A673 (cell line): ENCODE measurements around the gene SLC12A7. TPM values are rescaled to one million over a fixed set of nuclear protein-coding genes. Genes with fewer than 3 reads are reported as not detected.

ENCODE experiments used
- BruUV-seq: library from RNA; stranded (reverse); fragments of 400-500 nt; replicated peaks from 2 replicates; lab custom pipeline; 2021; lab: Mats Ljungman, UMichigan
- CTCF ChIA-PET: fragments of 300-600 bp; sonication (Branson Sonifier 250); formaldehyde crosslinking; loops from one replicate; lab custom pipeline; 2022; ENCODE audit warnings: antibody characterized with exemption; lab: Charles Lee
- POLR2A ChIA-PET: fragments of 300-600 bp; sonication (Branson Sonifier 250); formaldehyde crosslinking; loops from one replicate; lab custom pipeline; 2022; ENCODE audit warnings: antibody characterized with exemption; ENCODE audit not compliant: low non-redundant PET; lab: Charles Lee
- DNase-seq: peaks from one replicate; pipeline ENCODE4 v3.0.0-alpha.2; 2015; ENCODE audit warnings: low spot score
- H3K27ac ChIP-seq: fragments of 200-600 bp; sonication (generic); 2 replicates; pipeline ENCODE4 v1.5.1; 2016; ENCODE audit warnings: mixed run types, low read depth, mild to moderate bottlenecking, mixed read lengths, antibody characterized with exemption, low read length; ENCODE audit not compliant: poor library complexity, severe bottlenecking
- H3K27me3 ChIP-seq: fragments of 200-600 bp; sonication (generic); replicated peaks from 2 replicates; pipeline ENCODE4 v1.6.1; 2017; ENCODE audit warnings: mixed run types, low read depth, mild to moderate bottlenecking, mixed read lengths, antibody characterized with exemption, low read length; ENCODE audit not compliant: insufficient read depth, poor library complexity
- H3K36me3 ChIP-seq: fragments of 200-600 bp; sonication (generic); 2 replicates; pipeline ENCODE4 v1.6.1; 2016; ENCODE audit warnings: mixed run types, mild to moderate bottlenecking, mixed read lengths, antibody characterized with exemption, low read length; ENCODE audit not compliant: insufficient read depth, poor library complexity, severe bottlenecking
- H3K4me1 ChIP-seq: fragments of 200-600 bp; sonication (generic); 2 replicates; pipeline ENCODE4 v1.6.1; 2017; ENCODE audit warnings: mixed run types, mild to moderate bottlenecking, mixed read lengths, antibody characterized with exemption, low read length; ENCODE audit not compliant: insufficient read depth, poor library complexity, severe bottlenecking
- H3K4me3 ChIP-seq: fragments of 200-600 bp; sonication (generic); 2 replicates; pipeline ENCODE4 v1.5.1; 2016; ENCODE audit warnings: low read depth, mixed run types, mild to moderate bottlenecking, mixed read lengths, low read length; ENCODE audit not compliant: poor library complexity, severe bottlenecking
- H3K9me3 ChIP-seq: fragments of 200-600 bp; sonication (generic); 2 replicates; pipeline ENCODE4 v1.6.1; 2016; ENCODE audit warnings: mixed run types, low read depth, mild to moderate bottlenecking, mixed read lengths, antibody characterized with exemption, low read length; ENCODE audit not compliant: poor library complexity, severe bottlenecking
- EZH2 ChIP-seq: fragments of 200-600 bp; sonication (generic); IDR thresholded peaks from 2 replicates; pipeline ENCODE4 v1.6.1; 2017; ENCODE audit warnings: borderline replicate concordance, low read depth, mild to moderate bottlenecking, mixed read lengths, antibody characterized with exemption, low read length; ENCODE audit not compliant: poor library complexity, severe bottlenecking
- intact Hi-C: fragments of 100-400 bp; cut with micrococcal nuclease; formaldehyde crosslinking; loops from one replicate; pipeline ENCODE4 v1.10.0; 2022; ENCODE audit not compliant: unreplicated experiment
- total RNA-seq: library from RNA; stranded (reverse); gene quantifications from 2 replicates; pipeline ENCODE4 v1.2.3, GENCODE V29; 2021
- TF ChIP-seq, protein P1 (sequence below): fragments of 300-800, 200-600 bp; sonication (generic); conservative IDR thresholded peaks from 2 replicates; pipeline ENCODE4 v1.5.1; 2017; ENCODE audit warnings: low read depth, mild to moderate bottlenecking, antibody characterized with exemption, low read length, moderate library complexity, mixed read lengths

The SLC12A7 gene
- total RNA-seq, 1 experiment from 2014 or later = 45.2 TPM

DNA sequence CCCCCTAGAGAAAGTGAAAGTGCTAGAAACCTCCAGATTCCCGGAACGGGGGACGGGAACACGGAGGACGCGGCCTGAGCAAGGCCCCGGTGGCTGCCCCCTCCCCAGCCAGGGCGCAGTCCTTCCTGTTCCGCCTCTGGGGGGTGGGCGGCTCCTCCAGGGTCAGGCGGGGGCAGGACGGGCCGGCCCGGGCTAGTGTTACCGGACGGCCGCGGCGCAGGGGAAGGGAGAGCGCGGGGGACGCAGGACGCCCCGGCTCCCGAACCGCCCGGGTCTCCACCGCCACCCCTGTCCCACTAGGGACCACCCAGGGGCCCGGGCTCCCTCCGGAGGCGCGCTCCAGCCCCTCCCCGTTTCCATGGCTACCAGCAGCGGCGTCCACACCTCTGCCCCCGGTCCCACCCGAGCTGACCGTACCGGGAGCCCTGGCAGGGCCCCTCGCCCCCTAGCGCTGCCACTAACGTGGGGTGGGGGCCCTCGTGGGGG is 579 bp downstream of the SLC12A7 start:
- CTCF ChIA-PET = no interaction called here

GRCh38 chr5:1110307-1111240 is 1.3 kb downstream of the SLC12A7 start:
- no peaks in the 10 kb centered on the region for H3K27me3 ChIP-seq
- no peak for DNase-seq
- H3K27ac ChIP-seq = peak overlapping the region; percentile 87
- H3K4me3 ChIP-seq = peak overlapping the region; percentile 94
- H3K36me3 ChIP-seq = no peaks in the 10 kb centered on the region
- TF ChIP-seq, protein P1, sequence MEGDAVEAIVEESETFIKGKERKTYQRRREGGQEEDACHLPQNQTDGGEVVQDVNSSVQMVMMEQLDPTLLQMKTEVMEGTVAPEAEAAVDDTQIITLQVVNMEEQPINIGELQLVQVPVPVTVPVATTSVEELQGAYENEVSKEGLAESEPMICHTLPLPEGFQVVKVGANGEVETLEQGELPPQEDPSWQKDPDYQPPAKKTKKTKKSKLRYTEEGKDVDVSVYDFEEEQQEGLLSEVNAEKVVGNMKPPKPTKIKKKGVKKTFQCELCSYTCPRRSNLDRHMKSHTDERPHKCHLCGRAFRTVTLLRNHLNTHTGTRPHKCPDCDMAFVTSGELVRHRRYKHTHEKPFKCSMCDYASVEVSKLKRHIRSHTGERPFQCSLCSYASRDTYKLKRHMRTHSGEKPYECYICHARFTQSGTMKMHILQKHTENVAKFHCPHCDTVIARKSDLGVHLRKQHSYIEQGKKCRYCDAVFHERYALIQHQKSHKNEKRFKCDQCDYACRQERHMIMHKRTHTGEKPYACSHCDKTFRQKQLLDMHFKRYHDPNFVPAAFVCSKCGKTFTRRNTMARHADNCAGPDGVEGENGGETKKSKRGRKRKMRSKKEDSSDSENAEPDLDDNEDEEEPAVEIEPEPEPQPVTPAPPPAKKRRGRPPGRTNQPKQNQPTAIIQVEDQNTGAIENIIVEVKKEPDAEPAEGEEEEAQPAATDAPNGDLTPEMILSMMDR = no peak
- no peak for TF ChIP-seq EZH2
- intact Hi-C loops = no loop called here
- H3K9me3 ChIP-seq = no peaks in the 10 kb centered on the region
- H3K4me1 ChIP-seq = peaks cover 7% of the 10 kb centered on the region
- ChIA-PET CTCF (no interaction called here), POLR2A (no interaction called here)
- no TSS peak for BruUV-seq

More for the DNA sequence above, 579 bp downstream of the SLC12A7 start:
- no peaks in the 10 kb centered on the region for H3K27me3 ChIP-seq
- POLR2A ChIA-PET = no interaction called here
- H3K36me3 ChIP-seq = no peaks in the 10 kb centered on the region
- peaks cover 7% of the 10 kb centered on the region for H3K4me1 ChIP-seq
- intact Hi-C loops = no loop called here
- H3K9me3 ChIP-seq = no peaks in the 10 kb centered on the region
- DNase-seq = no peak
- TF ChIP-seq, protein P1 = no peak
- no peak for TF ChIP-seq EZH2
- BruUV-seq = no TSS peak
- H3K4me3 ChIP-seq = peak overlapping the region; percentile 94
- peak overlapping the region; percentile 87 for H3K27ac ChIP-seq

- intact Hi-C loops = no loop called here
- TF ChIP-seq, protein P1 = no peak
- no peak for TF ChIP-seq EZH2
- Histone ChIP-seq H3K36me3 (no peaks in the 10 kb centered on the region), H3K4me1 (peaks cover 7% of the 10 kb centered on the region), H3K9me3 (no peaks in the 10 kb centered on the region), H3K4me3 (peak overlapping the region; percentile 94), H3K27me3 (no peaks in the 10 kb centered on the region), H3K27ac (peak overlapping the region; percentile 87)
- TSS peak; percentile 19 for BruUV-seq
- no peak for DNase-seq
- POLR2A ChIA-PET = no interaction called here
- CTCF ChIA-PET = no interaction called here
Measured at GRCh38 chr5:1109542-1110306, 2.1 kb downstream of the SLC12A7 start.
